ENCODE results near the gene PDE4D.
"Not testable (repeated sequence)": the region's sequence is repeated elsewhere in the genome, so short reads cannot be mapped to it uniquely, and the experiment has no call there.

The PDE4D gene

DNA sequence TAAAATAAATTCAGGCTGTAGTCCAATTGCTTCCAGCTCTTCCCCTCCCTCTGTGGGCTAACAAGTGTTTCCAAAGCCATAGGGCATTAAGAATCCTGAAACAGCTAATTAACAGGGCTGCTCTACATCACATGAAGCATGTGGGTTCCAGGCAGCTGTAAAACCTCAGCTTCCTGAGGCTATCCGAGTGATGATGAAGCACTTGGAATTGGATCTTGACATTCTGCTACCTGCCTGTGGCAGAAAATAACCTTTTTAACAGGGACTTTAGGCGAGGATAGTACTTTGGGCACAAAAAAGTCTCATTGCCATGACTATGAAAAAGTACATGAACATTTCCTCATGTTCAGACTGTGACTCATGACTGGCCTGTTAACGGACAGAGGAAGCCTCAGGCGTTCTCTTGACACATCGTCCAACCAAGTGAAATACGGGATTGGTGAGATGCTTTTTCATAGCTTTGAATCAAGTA, 107.2 kb downstream of the PDE4D start:
- TF ChIP-seq, protein P1, sequence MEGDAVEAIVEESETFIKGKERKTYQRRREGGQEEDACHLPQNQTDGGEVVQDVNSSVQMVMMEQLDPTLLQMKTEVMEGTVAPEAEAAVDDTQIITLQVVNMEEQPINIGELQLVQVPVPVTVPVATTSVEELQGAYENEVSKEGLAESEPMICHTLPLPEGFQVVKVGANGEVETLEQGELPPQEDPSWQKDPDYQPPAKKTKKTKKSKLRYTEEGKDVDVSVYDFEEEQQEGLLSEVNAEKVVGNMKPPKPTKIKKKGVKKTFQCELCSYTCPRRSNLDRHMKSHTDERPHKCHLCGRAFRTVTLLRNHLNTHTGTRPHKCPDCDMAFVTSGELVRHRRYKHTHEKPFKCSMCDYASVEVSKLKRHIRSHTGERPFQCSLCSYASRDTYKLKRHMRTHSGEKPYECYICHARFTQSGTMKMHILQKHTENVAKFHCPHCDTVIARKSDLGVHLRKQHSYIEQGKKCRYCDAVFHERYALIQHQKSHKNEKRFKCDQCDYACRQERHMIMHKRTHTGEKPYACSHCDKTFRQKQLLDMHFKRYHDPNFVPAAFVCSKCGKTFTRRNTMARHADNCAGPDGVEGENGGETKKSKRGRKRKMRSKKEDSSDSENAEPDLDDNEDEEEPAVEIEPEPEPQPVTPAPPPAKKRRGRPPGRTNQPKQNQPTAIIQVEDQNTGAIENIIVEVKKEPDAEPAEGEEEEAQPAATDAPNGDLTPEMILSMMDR (IDR thresholded peaks at IDR 0.05; ENCODE audit: insufficient read depth, low read depth, low read length, missing control alignments) = no peak
- no peak overlapping the region for H3K4me3 ChIP-seq (ENCODE audit: low read length)
- DNase-seq (ENCODE audit: low read depth) = peak; percentile 97

DNA sequence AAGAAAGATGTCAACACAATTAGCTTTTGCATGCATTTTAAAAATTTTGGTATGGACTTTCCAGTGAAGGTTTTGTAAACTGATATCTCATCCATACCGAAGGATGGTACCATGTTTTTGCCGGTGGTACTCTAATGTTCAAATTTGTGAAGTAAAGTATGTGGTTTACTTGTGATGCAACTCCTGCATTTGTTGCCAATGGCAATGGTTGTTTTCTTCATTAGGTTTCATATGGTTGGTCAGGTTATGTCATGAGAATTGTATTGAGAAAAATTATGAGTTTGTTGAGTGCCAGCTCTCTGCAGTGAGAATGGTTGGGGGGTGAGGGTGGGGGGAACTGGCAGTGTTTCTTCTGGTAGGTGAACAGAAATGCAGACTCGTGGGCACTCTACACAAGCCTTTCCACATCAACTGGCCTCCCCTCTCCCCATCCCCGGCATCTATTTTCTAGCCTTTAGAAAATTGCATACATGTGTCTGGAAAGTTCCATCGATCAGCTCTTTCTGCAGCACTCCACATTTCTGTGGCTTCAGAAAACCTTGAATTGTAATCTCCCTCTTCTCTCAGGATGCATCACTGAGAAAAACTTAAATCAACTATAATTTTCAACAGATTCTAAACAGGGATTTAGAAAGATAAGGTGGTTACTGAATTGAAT, 107.7 kb downstream of the PDE4D start:
- H3K4me3 ChIP-seq (ENCODE audit: low read length) = no peak overlapping the region
- DNase-seq (ENCODE audit: low read depth) = no peak
- TF ChIP-seq, protein P1 (IDR thresholded peaks at IDR 0.05; ENCODE audit: insufficient read depth, low read depth, low read length, missing control alignments) = no peak

DNA sequence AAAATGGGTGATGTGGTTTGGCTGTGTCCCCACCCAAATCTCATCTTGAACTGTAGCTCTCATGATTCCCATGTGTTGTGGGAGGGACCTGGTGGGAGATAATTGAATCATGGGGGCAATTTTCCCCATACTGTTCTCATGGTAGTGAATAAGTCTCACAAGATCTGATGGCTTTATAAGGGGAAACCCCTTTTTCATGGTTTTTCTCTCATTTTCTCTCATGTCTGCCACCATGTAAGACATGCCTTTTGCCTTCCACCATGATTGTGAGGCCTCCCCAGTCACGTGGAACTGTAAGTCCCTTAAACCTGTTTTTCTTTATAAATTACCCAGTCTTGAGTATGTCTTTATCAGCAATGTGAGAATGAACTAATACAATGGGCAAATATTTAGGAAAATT, 108.8 kb downstream of the PDE4D start:
- DNase-seq (ENCODE audit: low read depth); H3K4me3 ChIP-seq (ENCODE audit: low read length): not testable (repeated sequence)

DNA sequence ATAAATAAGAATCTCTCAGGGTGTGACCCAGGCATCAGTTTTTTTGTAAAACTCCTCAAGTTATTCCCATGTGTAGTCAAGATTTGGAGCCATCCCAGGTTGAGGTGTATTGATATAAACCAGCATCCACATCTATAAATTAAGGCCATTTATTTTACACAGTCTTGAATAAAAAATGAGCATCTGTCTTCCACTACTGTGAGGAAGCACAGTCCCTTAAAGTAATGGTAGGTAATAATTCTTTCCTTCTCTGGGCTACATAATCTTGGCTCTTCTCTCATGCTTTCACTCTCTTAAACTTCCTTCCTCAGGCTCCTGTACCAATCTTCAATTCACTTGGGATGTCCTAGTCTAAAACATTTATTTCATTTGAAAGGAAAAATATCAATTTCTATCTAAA, 110.3 kb downstream of the PDE4D start:
- no peak for DNase-seq (ENCODE audit: low read depth)
- H3K4me3 ChIP-seq (ENCODE audit: low read length) = no peak overlapping the region
- TF ChIP-seq, protein P1 (IDR thresholded peaks at IDR 0.05; ENCODE audit: insufficient read depth, low read depth, low read length, missing control alignments) = no peak

DNA sequence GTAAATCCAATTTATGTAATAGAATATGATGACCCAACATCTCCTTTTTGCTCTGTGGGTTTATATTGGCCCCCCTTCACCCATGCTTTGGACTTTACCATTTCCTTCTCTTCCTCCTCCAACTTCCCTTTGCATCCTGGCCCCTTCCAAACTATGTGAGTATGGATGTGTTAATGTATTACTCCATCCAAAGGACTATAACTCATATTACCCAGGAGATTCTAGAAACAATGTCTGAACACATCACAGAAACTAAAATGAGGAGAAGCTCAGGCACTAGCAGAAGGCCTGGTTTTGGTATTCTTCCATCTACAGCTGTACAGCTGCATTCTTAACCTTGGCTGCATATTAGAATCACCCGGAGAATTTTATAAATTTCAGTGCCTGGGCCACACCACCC, 110.7 kb downstream of the PDE4D start:
- no peak for DNase-seq (ENCODE audit: low read depth)
- H3K4me3 ChIP-seq (ENCODE audit: low read length) = no peak overlapping the region
- TF ChIP-seq, protein P1 (IDR thresholded peaks at IDR 0.05; ENCODE audit: insufficient read depth, low read depth, low read length, missing control alignments) = no peak

DNA sequence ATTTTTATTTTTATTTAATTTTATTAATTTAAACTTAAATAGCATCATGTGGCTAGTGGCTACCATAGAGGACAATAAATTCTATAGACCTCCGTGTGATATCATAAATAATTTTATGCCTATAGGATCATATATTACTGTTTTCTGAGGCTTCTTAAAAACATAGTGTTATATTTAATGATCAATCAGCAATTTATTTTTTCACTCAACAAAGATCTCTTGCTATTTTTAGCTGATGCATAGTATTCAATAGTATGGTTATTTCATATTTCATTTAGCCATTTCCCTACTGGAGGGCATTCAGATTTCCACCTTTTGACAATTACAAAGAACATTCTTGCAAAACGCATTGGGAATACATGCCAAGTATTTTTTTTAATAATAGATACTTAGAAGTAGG, 114.1 kb downstream of the PDE4D start:
- no peak overlapping the region for H3K4me3 ChIP-seq (ENCODE audit: low read length)
- no peak for DNase-seq (ENCODE audit: low read depth)
- TF ChIP-seq, protein P1 (IDR thresholded peaks at IDR 0.05; ENCODE audit: insufficient read depth, low read depth, low read length, missing control alignments) = no peak

DNA sequence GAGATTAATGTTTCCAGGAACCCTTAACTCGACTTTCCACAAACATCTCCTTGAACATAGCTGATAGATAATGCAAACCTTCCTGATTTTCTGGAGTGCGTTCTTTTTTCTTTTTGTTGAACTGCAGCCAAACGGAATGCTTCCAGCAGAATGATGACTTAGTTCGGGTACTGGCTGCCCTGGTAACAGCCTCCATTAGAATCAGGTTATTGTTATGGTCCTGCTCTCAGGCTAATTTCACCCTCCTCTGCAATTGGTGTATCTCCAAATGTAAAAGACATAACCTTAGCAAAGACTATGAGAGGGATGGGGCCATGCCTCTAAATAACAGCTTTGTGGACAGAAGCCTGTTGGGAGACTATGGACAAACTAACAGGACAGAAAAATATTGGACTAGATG, 116.5 kb downstream of the PDE4D start:
- H3K4me3 ChIP-seq (ENCODE audit: low read length) = no peak overlapping the region
- TF ChIP-seq, protein P1 (IDR thresholded peaks at IDR 0.05; ENCODE audit: insufficient read depth, low read depth, low read length, missing control alignments) = no peak
- DNase-seq (ENCODE audit: low read depth) = no peak

Measured in epithelial cell of esophagus (primary cell).